NCI-H1048 (cell line): Measurements from ENCODE around the gene VEGFD.
"Not testable (repeated sequence)": the region's sequence is repeated elsewhere in the genome, so short reads cannot be mapped to it uniquely, and the experiment has no call there.

Experiments used
- DNase-seq: peaks from one replicate; lab custom pipeline; 2025; lab: John Stamatoyannopoulos, UW

Gene VEGFD

GRCh38 chrX:15305899-15306298 is 78.3 kb downstream of the VEGFD start:
- not testable (repeated sequence) for DNase-seq

- DNase-seq = no peak
Observed at GRCh38 chrX:15301924-15302323, 82.3 kb downstream of the VEGFD start.

- DNase-seq = no peak
Observed at GRCh38 chrX:15299941-15300851, 84.0 kb downstream of the VEGFD start.

- no peak for DNase-seq
Observed at GRCh38 chrX:15298780-15299179, 85.4 kb downstream of the VEGFD start.

GRCh38 chrX:15298201-15298600 is 86.0 kb downstream of the VEGFD start:
- no peak for DNase-seq
